IMR-90 (cell line): ENCODE results near the gene SCAMP4. TPM values are rescaled to one million over a fixed set of nuclear protein-coding genes. Genes with fewer than 3 reads are reported as not detected.

Source experiments
- ATAC-seq: fragments of 200-7000 bp; cut with Tn5 transposase; 2 replicates; pipeline ENCODE4 v1.9.1; 2020; ENCODE audit warnings: low read depth, mild to moderate bottlenecking, moderate library complexity
- BruUV-seq: library from RNA; stranded (reverse); fragments of 400-500 nt; replicated peaks from 2 replicates; lab custom pipeline; 2021; lab: Mats Ljungman, UMichigan
- CTCF ChIA-PET: fragments of 300-600 bp; formaldehyde crosslinking; extraction: SDS; loops from one replicate; lab custom pipeline; 2021; ENCODE audit warnings: antibody characterized with exemption; lab: Yijun Ruan, JAX
- POLR2A ChIA-PET: fragments of 300-600 bp; sonication (Branson Sonifier 250); formaldehyde crosslinking; loops from one replicate; lab custom pipeline; 2022; ENCODE audit warnings: antibody characterized with exemption; ENCODE audit not compliant: unreplicated experiment; lab: Charles Lee
- DNase-seq: peaks from one replicate; pipeline ENCODE4 v3.0.0; 2013
- H2AFZ ChIP-seq: replicated peaks from 2 replicates; pipeline ENCODE3; 2013; ENCODE audit warnings: low read length, mild to moderate bottlenecking; ENCODE audit not compliant: poor library complexity
- H2AK5ac ChIP-seq: 2 replicates; pipeline ENCODE4 v1.6.1; 2013; ENCODE audit warnings: low read depth, low read length, inconsistent platforms
- H2AK9ac ChIP-seq: replicated peaks from 2 replicates; pipeline ENCODE3; 2013; ENCODE audit warnings: mild to moderate bottlenecking, low read depth, low read length, moderate library complexity; ENCODE audit not compliant: poor library complexity
- H2BK120ac ChIP-seq: 2 replicates; pipeline ENCODE4 v1.6.1; 2013; ENCODE audit warnings: low read depth, low read length, inconsistent platforms
- H2BK15ac ChIP-seq: 3 replicates; pipeline ENCODE4 v1.6.1; 2013; ENCODE audit warnings: low read depth, low read length, inconsistent platforms
- H2BK20ac ChIP-seq: 2 replicates; pipeline ENCODE4 v1.6.1; 2013; ENCODE audit warnings: low read depth, mild to moderate bottlenecking, inconsistent platforms, low read length, moderate library complexity
- H2BK5ac ChIP-seq: 2 replicates; pipeline ENCODE4 v1.6.1; 2013; ENCODE audit warnings: mild to moderate bottlenecking, low read depth, low read length, inconsistent platforms; ENCODE audit not compliant: poor library complexity, severe bottlenecking
- H3K14ac ChIP-seq: replicated peaks from 2 replicates; pipeline ENCODE4 v1.6.1; 2013; ENCODE audit warnings: low read depth, low read length, inconsistent platforms
- H3K18ac ChIP-seq: 2 replicates; pipeline ENCODE4 v1.6.1; 2013; ENCODE audit warnings: low read depth, low read length, control low read depth
- H3K23ac ChIP-seq: 2 replicates; pipeline ENCODE4 v1.6.1; 2013; ENCODE audit warnings: low read depth, low read length, inconsistent platforms
- H3K27ac ChIP-seq: 2 replicates; pipeline ENCODE4 v1.5.1; 2013; ENCODE audit warnings: mild to moderate bottlenecking, control low read depth, low read length; ENCODE audit not compliant: insufficient read depth
- H3K27me3 ChIP-seq: 2 replicates; pipeline ENCODE4 v1.6.1; 2013; ENCODE audit warnings: low read length; ENCODE audit not compliant: control insufficient read depth, insufficient read depth
- H3K36me3 ChIP-seq: 2 replicates; pipeline ENCODE4 v1.6.1; 2013; ENCODE audit warnings: low read length, mixed read lengths; ENCODE audit not compliant: control insufficient read depth, insufficient read depth
- H3K4ac ChIP-seq: 2 replicates; pipeline ENCODE4 v1.6.1; 2013; ENCODE audit warnings: low read depth, low read length, inconsistent platforms
- H3K4me1 ChIP-seq: 2 replicates; pipeline ENCODE4 v1.6.1; 2013; ENCODE audit warnings: low read length, mixed read lengths; ENCODE audit not compliant: control insufficient read depth, insufficient read depth
- H3K4me2 ChIP-seq: 2 replicates; pipeline ENCODE4 v1.6.1; 2013; ENCODE audit warnings: low read depth, mild to moderate bottlenecking, control low read depth, low read length, moderate library complexity
- H3K4me3 ChIP-seq: 2 replicates; pipeline ENCODE4 v1.5.1; 2013; ENCODE audit warnings: low read depth, mild to moderate bottlenecking, control low read depth, low read length, moderate library complexity; ENCODE audit not compliant: insufficient read depth
- H3K56ac ChIP-seq: 2 replicates; pipeline ENCODE4 v1.6.1; 2013; ENCODE audit warnings: low read length, inconsistent platforms; ENCODE audit not compliant: insufficient read depth; ENCODE audit errors: extremely low read depth
- H3K79me1 ChIP-seq, 2 experiments: 2 replicates each; pipeline ENCODE4 v1.6.1; 2013; ENCODE audit warnings: low read length in 2 of 2, inconsistent platforms in 1 of 2, low read depth in 1 of 2
- H3K9ac ChIP-seq: 2 replicates; pipeline ENCODE4 v1.6.1; 2013; ENCODE audit warnings: low read depth, low read length, control low read depth
- H3K9me1 ChIP-seq: 2 replicates; pipeline ENCODE4 v1.6.1; 2013; ENCODE audit warnings: low read length, inconsistent platforms; ENCODE audit not compliant: insufficient read depth
- H3K9me3 ChIP-seq: 2 replicates; pipeline ENCODE4 v1.6.1; 2013; ENCODE audit warnings: low read length; ENCODE audit not compliant: control insufficient read depth, insufficient read depth
- H4K20me1 ChIP-seq: 2 replicates; pipeline ENCODE4 v1.6.1; 2013; ENCODE audit warnings: low read length, inconsistent platforms; ENCODE audit not compliant: insufficient read depth
- H4K5ac ChIP-seq: 2 replicates; pipeline ENCODE4 v1.6.1; 2013; ENCODE audit warnings: mild to moderate bottlenecking, low read depth, low read length, control low read depth
- H4K8ac ChIP-seq, 2 experiments: 2 replicates each; pipeline ENCODE4 v1.6.1; 2013; ENCODE audit warnings: low read depth in 2 of 2, low read length in 2 of 2, control low read depth in 1 of 2, inconsistent platforms in 1 of 2
- H4K91ac ChIP-seq: 2 replicates; pipeline ENCODE4 v1.6.1; 2013; ENCODE audit warnings: low read depth, low read length, inconsistent platforms; ENCODE audit not compliant: insufficient read depth
- MAFK ChIP-seq: IDR thresholded peaks from 2 replicates; pipeline ENCODE4 v1.6.1; 2012; ENCODE audit warnings: low read depth, low read length, improper control_type of control experiment
- MXI1 ChIP-seq: IDR thresholded peaks from 2 replicates; pipeline ENCODE4 v1.6.1; 2012; ENCODE audit warnings: low read depth, mild to moderate bottlenecking, low read length, moderate library complexity, borderline replicate concordance
- RAD21 ChIP-seq: IDR thresholded peaks from 2 replicates; pipeline ENCODE4 v1.6.1; 2012; ENCODE audit warnings: low read length, improper control_type of control experiment
- USF2 ChIP-seq: fragments of 150-350 bp; IDR thresholded peaks from 2 replicates; pipeline ENCODE4 v1.6.1; 2017; ENCODE audit warnings: mild to moderate bottlenecking, antibody characterized with exemption, low read length, low read depth
- WGBS, 2 experiments: methylation state at CpG; one replicate each; pipeline versions ENCODE4 v1.1.5 to v1.1.7; 2013; ENCODE audit warnings: missing lambda C conversion rate in 2 of 2; ENCODE audit not compliant: insufficient read length in 1 of 2; ENCODE audit errors: extremely low coverage in 2 of 2; 5-methylcytosine and 5-hydroxymethylcytosine counted together
- dilution Hi-C: fragments of 300-500 bp; cut with HindIII; formaldehyde crosslinking; loops from one replicate; pipeline ENCODE4 v1.14.3; 2018; ENCODE audit warnings: low sequenced_read_pairs; ENCODE audit not compliant: unreplicated experiment
- in situ Hi-C: fragments of 300-500 bp; cut with MboI; formaldehyde crosslinking; loops from 3 replicates; pipeline ENCODE4 v1.14.3; 2019; ENCODE audit warnings: low sequenced_read_pairs, inconsistent platforms, mixed read lengths
- intact Hi-C: fragments of 100-400 bp; cut with micrococcal nuclease; formaldehyde crosslinking; loops from 2 replicates; pipeline ENCODE4 v1.10.0; 2022
- polyA plus RNA-seq, 3 experiments: library from polyadenylated mRNA; depleted of rRNA; stranded (reverse); fragments of >200 nt; gene quantifications; 2 replicates each; pipeline ENCODE4 v1.2.3, GENCODE V29; 2012; ENCODE audit warnings: low replicate concordance in 1 of 3
- total RNA-seq: library from RNA; depleted of rRNA; stranded (reverse); fragments of >200 nt; gene quantifications from 2 replicates; pipeline ENCODE4 v1.2.3, GENCODE V29; 2012

SCAMP4 gene
- total and polyA plus RNA-seq, 2 of the 4 experiments (the other 2 are of a cell fraction), result 16.1 to 28.1 TPM

- no peak for TF ChIP-seq RAD21
Measured at GRCh38 chr19:1860821-1861598, 44.2 kb upstream of the SCAMP4 start (continued).

GRCh38 chr19:1861599-1862031 is 43.6 kb upstream of the SCAMP4 start:
- peaks cover under 1% of the 10 kb centered on the region; the same call in 1 of the 2 replicates for H3K9me1 ChIP-seq
- peak overlapping the region; percentile 77 for H3K4me2 ChIP-seq
- dilution Hi-C loops, result no loop called here
- H2AK9ac ChIP-seq, result peak overlapping the region; percentile 94
- peak; percentile 92 for TF ChIP-seq MXI1
- TF ChIP-seq USF2, result peak; percentile 41; the same call in 1 of the 2 replicates
- no peak for TF ChIP-seq MAFK
- H3K79me1 ChIP-seq, result peaks cover 5 to 63% of the 10 kb centered on the region in 2 experiments; a peak in 3 of 4 replicates
- in situ Hi-C loops, result no loop called here
- intact Hi-C loops, result no loop called here
- no peak overlapping the region for H2BK5ac ChIP-seq
- no peak overlapping the region for H4K5ac ChIP-seq
- peaks cover 37% of the 10 kb centered on the region for H3K4me1 ChIP-seq
- H3K9me3 ChIP-seq, result no peaks in the 10 kb centered on the region
- no peak overlapping the region for H4K8ac ChIP-seq
- DNase-seq (no peak), ATAC-seq (no peak)
- peak overlapping the region; percentile 50 for H3K23ac ChIP-seq
- no TSS peak for BruUV-seq
- H3K27me3 ChIP-seq, result no peaks in the 10 kb centered on the region
- H2AFZ ChIP-seq, result peak overlapping the region; percentile 56
- H4K20me1 ChIP-seq, result peaks cover 61% of the 10 kb centered on the region
- H2BK120ac ChIP-seq, result no peak overlapping the region
- H3K9ac ChIP-seq, result peak overlapping the region; percentile 84
- peak overlapping the region; percentile 68 for H3K27ac ChIP-seq
- H2AK5ac ChIP-seq, result peak overlapping the region; percentile 54
- CTCF ChIA-PET, result no interaction called here
- WGBS, 2 experiments, result no CpG with 5 or more reads among the region's 23 CpGs
- H3K18ac ChIP-seq, result no peak overlapping the region
- H3K14ac ChIP-seq, result peak overlapping the region; percentile 0
- 0 out of 2 replicates have a peak overlapping the region, but pooled peaks have one; percentile 21 for H4K91ac ChIP-seq
- POLR2A ChIA-PET, result no interaction called here
- H3K56ac ChIP-seq, result no peak overlapping the region; the same call in 1 of the 2 replicates
- no peak overlapping the region for H2BK20ac ChIP-seq
- peak overlapping the region; percentile 58 for H3K4ac ChIP-seq
- no peaks in the 10 kb centered on the region for H3K36me3 ChIP-seq
- no peak overlapping the region for H2BK15ac ChIP-seq
- peak overlapping the region; percentile 98 for H3K4me3 ChIP-seq
